HG03280 (cell line): ENCODE measurements around the gene TSPEAR.
"Not testable (repeated sequence)": the region's sequence is repeated elsewhere in the genome, so short reads cannot be mapped to it uniquely, and the experiment has no call there.

ENCODE experiments used
- ATAC-seq: cut with Tn5 transposase; IDR thresholded peaks from one replicate; pipeline ENCODE4 v1.9.1; 2021; ENCODE audit warnings: mild to moderate bottlenecking, moderate library complexity; ENCODE audit not compliant: unreplicated experiment

The TSPEAR gene

DNA sequence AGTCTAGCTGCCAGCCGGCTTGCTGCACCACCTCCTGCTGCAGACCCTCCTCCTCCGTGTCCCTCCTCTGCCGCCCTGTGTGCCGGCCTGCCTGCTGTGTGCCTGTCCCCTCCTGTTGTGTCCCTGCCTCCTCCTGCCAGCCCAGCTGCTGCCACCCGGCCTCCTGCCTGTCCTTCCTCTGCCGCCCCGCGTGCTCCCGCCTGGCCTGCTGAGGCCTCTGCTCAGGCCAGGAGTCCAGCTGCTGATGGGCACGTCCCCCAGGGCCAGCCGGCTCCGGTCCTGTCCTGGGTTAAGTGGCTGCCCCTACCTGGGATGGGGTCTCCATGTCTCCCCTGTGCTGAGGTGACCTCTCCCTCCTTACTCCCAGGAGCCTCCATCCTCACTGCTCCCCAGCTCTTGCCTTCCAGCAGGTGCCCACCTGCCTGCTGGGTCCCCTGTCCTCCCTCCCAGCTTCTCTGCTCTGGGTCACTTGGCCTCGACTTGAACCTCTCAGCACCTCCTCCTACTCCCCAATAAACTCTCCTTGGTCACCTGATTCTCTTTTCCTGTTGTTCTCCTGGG is 98.6 kb downstream of the TSPEAR start:
- no peak for ATAC-seq

DNA sequence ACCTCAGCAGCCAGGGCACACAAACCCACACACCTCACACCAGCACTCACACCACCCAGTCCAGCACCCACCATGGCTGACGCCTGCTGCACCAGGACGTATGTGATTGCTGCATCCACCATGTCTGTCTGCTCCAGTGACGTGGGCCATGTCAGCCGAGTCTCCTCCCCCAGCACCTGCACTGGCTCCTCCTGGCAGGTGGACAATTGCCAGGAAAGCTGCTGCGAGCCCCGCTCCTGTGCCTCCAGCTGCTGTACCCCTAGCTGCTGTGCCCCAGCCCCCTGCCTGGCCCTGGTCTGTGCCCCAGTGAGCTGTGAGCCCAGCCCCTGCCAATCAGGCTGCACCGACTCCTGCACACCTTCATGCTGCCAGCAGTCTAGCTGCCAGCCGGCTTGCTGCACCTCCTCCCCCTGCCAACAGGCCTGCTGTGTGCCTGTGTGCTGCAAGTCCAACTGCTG is 99.3 kb downstream of the TSPEAR start, which contains the start of gene KRTAP10-8:
Gene KRTAP10-8 (plus strand): TSS at position 51 of the 458 bp plus-strand sequence. CDS start 22 bp downstream, at position 73.
- no peak for ATAC-seq

DNA sequence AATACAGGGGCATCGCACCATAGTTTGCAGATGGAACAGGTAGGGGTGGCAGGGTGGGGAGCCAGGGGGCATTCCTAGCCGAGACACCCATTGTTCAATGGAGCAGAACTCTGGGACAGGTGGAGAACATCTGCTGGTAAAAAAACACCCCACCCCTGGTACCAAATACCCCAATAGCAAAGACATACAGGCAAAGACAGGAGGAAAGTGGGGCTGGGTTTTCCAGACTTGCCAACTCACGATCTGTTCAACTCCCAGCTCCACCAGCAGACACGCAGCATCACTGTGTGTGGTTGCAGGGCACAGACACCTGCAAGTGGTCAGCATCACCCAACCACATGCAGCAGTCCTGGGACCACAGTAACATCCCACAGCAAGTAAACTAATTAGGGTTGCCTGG is 99.8 kb downstream of the TSPEAR start:
- ATAC-seq: no peak

DNA sequence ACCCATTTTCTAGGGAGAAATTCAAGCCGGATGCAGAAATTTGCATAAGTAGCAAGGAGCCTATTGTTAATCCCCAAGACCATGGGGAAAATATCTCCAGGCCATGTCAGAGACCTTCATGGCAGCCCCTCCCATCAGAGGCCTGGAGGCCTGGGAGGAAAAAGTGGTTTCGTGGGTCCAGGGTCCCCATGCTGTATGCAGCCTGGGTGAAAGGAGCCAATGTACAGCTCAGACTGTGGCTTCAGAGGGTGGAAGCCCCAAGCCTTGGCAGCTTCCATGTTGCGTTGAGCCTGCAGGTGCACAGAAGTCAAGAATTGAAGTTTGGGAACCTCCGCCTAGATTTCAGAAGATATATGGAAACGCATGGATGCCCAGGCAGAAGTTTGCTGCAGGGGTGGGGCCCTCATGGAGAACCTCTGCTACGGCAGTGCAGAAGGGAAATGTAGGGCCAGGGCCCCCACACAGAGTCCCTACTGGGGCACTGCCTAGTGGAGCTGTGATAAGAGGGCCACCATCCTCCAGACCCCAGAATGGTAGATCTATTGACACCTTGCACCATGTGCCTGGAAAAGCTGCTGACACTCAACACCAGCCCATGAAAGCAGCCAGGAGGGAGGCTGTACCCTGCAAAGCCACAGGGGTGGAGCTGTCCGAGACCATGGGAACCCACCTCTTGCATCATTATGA is 101.1 kb downstream of the TSPEAR start:
- not testable (repeated sequence) for ATAC-seq

DNA sequence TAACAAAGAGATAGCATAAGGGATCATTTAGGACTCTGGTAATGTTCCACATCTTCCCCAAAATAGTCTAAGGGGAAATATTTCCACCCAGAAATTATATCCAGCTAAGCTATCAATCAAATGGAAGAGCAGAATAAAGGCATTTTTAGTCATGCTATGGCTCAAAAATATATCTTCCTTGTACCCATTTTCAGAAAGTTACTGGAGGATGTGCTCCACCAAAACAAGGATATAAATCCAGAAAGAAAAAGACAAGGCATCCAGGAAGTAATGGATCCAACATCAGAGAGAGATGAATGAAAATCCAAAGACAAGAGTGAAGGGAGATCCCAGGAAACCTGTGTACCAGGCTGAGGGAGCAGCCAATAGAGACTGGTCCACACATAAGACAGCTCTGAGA is 102.2 kb downstream of the TSPEAR start:
- ATAC-seq: no peak

DNA sequence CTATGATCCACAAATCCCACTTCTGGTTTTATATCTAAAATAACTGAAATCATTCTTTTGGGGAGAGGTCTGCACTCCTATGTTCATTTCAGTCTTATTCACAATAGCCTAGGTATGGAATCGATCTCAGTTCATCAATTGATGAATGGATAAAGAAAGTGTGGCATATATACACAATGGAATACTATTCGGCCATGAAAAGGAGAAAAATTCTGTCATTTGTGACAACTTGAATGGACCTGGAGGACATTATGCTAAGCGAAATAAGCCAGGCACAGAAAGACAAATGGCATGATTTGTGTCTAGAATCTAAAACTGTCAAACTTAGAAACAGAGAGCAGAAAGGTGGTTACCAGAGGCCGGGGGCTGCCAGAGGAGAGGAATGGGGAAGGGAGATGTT is 104.9 kb downstream of the TSPEAR start:
- ATAC-seq: no peak

DNA sequence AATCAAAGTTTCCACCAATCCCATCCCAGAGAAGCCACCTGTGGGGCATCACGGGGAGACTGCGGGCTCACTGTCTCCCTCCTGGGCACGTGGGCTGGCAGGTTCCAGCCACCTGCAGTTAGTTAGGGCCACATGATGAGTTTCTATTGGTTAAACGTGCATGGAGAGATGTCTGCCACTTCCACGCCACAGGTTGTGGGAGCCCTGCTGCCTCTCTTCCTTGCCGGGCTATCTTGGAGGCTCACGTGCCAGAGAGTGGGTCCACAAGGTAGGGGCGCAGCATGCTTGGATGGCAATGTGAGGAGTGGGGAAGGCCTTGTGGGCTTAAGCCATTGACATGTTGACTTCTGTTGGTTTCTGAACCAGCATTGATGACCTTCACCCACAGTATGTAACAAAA is 107.5 kb downstream of the TSPEAR start:
- no peak for ATAC-seq

DNA sequence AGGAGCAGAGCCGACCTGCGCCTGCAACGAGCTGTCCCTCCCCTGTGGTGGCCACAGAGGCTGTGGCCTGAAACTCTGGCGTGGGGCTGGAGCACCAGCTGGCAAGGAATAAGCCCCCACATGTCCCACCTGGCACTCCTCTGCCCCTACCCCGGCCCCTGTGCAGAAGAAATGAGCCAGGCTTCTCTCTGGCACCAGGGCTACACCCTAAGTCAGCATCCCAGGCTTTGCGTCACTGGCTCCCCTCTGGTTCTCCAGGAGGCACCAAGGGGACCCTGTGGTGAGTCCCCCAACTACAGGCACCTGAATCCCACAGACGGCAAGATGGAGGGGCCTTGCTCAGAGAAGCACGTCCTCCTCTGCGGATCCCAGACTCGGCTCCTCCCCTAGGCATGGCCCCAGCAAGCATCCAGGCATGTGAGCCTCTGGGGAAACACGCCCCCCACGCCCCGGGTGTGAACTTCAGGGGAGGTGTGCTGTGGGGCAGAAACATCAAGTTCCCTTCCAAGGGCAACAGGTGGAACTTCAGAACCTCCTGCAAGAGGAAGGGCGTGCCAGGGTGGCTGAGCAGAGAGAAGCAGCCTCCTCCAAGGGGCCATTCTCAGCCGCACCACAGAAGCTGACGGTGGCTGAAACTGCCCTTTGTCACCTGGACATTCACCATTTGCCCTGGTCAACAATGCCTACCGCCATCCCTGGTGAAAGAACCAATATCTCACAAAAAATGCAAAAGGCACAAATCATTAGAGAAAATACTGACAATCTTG is 108.1 kb downstream of the TSPEAR start:
- ATAC-seq: no peak

DNA sequence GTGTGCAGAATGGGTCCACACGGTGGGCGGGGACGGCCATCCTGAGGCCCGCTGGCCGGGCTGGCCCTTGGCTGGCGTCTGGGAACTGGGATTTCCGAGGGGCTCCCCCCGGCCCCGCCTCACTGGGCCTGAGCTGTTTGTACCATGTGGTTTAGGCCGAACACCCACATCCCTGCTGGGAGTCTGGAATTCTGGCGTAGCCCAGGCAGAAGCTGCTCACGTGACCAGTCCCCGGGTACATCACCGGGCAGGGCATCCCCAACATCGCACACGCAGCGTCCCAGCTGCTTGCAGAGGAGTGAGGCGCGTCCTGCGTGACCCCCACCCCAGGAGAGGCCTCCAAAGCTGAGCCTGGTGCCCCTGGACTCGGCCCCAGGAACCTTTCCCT is 108.9 kb downstream of the TSPEAR start:
- ATAC-seq: no peak

DNA sequence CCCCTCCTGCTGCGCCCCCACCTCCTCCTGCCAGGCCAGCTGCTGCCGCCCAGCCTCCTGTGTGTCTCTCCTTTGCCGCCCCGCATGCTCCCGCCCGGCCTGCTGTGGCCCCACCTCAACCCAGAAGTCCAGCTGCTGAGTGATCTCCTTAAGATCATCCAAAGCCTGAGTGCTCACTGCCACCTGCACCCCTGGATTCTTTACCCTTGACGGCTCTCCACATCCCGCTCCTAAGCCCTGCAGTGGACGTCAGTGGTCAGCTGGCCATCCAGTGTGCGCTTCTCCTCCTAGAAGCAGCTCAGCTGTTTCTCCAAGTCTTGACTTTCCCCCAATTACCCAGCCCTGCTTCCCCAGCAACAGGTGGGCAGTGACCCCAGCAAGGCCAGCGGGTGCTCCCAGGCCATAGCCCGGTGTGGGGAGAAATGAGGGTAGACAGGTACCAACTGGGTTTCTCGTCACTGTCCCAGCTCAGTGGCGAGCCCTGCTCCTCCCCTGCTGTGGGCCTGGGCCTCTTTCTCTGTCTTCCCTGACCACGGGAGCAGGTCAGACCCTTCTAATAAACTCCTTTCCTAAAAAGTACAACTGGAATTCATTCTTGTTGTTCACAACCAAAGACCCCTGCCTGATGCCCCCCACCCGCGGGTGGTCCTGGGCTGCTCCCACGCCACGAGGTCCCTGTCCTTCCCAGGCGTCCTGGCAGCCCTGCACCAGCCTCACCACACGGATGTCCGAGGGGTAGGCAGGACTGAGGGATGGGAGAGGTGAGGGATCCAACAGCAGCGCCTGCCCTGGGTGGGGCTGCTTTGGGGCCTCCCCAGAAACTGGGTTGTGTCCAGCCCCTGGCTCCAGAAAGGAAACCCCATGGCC is 109.5 kb downstream of the TSPEAR start:
- ATAC-seq: no peak

DNA sequence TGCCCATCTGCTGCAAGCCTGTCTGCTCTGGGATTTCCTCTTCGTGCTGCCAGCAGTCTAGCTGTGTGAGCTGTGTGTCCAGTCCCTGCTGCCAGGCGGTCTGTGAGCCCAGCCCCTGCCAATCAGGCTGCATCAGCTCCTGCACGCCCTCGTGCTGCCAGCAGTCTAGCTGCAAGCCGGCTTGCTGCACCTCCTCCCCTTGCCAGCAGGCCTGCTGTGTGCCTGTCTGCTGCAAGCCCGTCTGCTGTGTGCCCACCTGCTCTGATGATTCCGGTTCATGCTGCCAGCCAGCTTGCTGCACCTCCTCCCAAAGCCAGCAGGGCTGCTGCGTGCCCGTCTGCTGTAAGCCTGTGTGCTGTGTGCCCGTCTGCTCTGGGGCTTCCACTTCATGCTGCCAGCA is 110.3 kb downstream of the TSPEAR start:
- ATAC-seq: not testable (repeated sequence)

DNA sequence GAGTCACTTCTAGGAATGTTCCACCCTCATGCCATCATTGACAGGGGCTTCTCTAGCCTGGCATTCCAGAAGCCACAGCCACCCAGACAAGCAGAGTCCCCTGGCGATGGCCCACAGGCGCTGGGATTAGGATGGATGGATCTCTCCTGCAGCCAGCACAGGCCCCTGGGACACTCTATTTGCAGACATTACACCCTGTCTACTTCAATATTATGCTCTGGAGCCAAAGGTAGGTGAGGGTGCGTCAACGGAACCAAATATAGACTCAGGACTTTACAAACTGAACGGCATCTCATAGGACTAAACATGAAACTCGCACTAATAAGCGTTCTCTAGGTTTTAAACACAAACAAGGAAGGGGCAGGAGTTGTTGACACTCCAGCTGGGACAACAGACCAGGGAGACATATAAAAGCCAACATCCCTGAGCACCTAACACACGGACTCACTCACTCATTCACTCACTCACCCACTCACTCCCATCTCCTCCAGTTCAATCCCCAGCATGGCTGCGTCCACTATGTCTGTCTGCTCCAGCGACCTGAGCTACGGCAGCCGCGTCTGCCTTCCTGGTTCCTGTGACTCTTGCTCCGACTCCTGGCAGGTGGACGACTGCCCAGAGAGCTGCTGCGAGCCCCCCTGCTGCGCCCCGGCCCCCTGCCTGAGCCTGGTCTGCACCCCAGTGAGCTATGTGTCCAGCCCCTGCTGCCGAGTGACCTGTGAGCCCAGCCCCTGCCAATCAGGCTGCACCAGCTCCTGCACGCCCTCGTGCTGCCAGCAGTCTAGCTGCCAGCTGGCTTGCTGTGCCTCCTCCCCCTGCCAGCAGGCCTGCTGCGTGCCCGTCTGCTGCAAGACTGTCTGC is 111.0 kb downstream of the TSPEAR start, which contains the start of gene KRTAP10-7:
Gene KRTAP10-7 (plus strand): TSS at position 480 of the 861 bp plus-strand sequence. CDS start 25 bp downstream, at position 505.
- not testable (repeated sequence) for ATAC-seq

DNA sequence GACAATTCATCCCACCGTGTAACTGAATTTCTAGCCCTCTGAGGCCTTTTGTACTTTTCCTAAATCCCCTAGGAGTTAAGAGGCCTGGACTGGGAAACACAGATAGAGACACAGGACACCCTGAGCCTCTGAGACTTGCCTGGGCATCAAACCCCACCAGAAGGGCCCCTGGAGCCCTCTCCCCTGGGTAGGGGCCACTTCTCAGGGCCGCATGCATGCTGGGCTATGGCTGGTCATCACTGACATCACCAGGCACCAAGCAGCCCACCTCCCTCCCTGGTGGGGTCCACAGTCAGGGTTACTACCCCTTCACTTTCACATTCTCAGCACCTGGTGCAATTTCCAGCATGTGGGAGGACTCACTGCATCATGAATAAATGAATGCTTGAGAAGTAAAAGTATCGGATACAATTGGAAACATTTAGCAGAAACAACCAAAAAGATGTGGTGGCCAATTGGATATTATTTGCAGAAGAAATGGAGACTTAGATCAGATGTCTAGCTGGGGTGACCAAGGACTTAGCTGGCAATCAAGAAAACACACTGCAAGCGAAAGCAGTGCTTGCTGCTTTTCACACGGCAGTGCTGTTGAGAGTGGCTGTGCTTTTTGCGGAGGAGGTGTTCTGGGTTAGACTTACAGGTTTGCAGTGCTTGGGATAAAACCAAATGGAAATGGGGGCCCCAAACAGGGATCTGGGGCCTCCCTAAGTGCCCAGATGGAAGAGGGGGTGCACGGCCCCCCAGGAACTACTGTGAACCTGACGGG is 111.9 kb downstream of the TSPEAR start:
- no peak for ATAC-seq

DNA sequence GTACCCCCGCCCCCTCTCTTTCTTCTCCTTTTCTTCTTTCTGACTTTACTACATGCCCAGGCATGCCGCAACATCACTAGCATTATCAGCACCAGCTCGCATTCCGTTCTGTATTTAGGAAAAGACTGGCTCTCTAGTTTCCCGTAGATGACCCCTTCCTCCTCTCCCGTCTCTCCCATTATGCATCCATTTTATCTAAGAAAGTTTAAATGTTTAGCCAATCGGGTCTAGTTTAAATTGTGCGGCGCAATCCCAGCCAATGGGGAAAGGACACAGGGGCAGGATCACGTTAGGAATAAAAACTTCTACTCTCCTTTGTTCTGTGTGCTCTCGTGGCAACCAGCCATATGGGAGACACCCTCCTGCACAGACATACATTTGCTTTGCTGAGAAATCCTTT is 113.3 kb downstream of the TSPEAR start:
- no peak for ATAC-seq

DNA sequence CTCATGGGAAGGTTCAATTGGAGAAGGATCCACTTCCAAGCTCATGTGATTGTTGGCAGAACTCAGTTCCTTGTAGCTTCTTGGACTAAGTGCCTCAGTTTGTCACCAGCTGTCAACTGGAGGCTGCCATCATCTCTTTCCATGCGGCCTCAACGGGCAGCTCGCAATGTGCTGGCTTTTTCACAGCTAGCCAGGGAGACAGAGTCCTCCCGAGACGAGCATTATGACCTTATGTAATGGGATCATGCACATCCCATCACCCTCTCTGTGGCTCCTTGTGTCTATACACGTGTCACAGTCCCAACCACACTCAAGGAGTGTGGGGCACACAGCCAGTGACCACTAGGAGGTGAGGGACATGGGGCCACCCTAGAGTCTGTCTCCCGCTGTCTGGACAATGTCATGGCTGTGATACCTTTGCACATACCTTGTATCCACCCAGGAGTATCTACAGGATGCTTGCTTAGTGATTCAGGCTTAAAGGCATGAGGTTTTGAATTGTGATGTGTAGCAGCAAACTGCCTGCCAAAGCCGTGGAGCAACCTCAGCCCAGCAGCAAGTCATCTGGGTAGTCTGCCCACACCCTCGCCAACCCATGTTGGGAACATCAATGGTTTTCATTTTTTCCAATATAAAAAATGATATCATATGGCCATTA is 115.2 kb downstream of the TSPEAR start:
- no peak for ATAC-seq

DNA sequence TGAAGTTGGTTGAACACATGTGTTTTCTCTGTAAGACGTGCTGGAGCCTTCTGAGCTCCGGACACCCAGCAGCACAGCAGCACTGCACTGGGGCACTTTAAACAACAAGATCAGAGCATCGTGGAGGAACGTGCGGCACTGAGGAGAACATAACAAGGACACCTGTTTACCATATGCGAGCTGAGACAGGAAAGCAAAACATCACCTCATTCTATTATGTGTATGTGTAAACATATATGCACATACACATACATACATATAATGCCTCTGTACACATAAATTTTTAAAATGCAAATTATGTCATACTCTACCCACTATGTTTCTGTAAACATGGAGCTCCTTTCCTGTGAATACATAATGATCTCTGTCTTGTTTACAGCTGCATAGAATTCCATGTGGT is 115.8 kb downstream of the TSPEAR start:
- no peak for ATAC-seq

DNA sequence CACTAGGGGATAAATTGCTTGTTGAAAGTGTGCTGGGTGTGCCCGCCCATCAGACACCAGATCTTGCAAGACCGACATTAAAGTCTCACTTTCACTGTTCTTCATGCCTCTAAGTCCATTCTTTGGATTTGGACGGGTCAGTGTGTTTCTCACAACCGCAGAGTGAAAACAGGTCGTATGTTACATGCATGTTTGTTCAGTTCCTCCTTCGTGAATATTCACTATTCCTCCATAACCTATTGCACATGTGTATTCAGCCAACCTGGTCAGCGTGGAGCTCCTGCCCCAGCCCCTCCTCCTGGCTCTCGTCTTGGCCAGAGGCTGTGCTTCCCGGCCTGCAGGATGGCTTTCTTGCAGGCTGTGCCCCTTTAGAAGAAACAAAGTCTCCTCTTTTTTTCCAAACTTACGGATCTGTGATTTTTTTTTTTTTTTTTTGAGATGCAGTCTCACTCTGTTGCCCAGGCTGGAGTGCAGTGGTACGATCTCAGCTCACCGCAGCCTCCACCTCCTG is 116.9 kb downstream of the TSPEAR start:
- ATAC-seq: no peak

DNA sequence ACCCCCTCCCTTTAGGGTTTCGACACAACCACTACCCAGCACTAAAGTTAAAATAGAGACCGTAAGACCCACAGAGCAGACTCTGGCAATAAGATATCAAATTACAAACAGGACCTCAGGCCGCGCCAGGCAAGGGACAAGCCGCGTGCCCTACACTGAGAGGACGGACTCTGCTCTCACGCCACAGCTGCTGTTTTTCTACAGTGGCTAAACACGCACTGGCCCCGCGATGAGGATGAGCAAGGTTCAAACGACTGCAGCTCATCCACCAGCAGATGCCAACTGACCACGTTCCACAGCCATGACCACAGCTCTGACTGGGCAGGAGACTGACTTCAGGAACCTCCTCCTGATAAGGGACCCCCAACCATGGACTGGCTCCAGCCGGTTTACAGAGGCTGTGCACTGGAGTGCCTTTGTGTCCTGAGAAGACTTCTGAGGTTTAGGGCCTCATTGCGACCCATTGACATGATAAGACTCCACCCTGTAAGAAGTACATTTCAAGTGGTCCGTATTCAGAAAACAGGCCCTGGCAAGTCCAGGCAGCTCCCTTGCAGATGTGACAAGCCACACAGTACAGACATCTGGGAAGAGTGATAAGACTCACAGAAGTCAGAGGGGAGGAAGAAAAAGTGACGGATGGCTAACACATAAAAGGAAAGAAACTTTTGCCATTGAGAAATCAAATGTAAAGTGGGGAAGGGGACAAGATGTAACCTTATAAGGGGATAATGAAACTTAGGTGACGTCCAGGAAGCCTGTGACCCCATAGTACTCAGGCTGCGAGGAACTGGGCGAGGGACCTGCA is 117.6 kb downstream of the TSPEAR start:
- no peak for ATAC-seq
